NOMO-1 (cell line): Measurements from ENCODE around the gene TOR2A.
"Not testable (repeated sequence)": the region's sequence is repeated elsewhere in the genome, so short reads cannot be mapped to it uniquely, and the experiment has no call there.

Experiments used
- DNase-seq, 2 experiments: peaks; one replicate each; lab custom pipeline; 2025; ENCODE audit not compliant: unreplicated experiment in 2 of 2; lab: John Stamatoyannopoulos, UW

TOR2A gene

DNA sequence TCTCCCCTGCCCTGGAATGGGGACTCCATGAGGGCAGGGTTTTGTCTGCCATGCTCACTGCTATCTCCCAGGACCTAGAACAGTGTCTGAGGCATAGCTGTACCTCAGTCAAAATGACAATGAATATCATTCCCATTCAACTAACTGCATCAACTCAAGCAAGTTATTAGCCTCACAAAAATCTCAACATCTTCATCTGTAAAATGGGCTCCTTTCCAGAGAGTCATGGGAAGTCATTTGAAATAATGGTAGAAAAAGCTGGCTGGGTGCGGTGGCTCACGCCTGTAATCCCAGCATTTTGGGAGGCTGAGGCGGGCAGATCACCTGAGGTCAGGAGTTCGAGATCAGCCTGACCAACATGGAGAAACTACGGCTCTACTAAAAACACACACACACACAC, 34.0 kb upstream of the TOR2A start:
- no peak for DNase-seq

- no peak for DNase-seq
Measured at GRCh38 chr9:127768698-127769097, 33.6 kb upstream of the TOR2A start.

DNA sequence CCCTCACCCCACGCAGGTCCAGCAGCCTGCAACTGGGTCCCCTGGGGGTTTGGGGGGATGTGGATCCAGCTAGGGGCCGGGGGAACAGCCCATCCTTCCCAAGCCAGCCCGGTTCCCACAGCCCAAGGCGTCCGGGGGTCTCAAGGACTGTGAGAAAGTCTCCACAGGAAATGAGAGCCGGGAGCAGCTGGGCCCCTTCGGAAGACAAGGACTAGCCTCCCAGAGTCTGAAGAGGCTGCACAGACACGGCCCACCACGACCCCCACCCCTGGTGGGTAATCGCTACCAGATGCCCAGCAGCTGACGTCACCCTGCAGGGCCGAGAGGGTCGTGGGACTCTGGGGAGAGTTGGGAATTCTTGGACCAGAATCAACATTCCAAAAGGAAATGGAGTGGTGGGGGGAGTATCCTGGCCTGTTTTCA, 32.8 kb upstream of the TOR2A start:
- DNase-seq = no peak

DNA sequence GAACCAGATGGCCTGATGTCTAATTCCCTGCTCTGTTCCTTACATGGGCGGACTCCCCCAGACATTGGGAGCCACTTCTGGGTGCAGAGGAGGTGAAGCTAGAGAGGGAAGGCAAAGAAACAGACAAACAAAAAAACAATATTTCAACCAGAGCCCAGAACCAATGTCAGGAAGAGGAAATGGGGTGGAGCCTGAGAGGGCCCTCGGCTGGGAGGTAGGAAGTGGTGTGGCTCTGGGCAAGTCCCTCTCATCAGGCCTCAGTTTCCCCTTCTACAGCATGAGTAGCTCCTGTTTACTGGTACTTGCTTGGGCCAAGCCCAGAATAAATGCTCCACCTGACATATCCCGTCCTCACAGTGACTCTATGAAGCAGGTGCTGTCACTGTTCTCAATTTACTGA, 32.3 kb upstream of the TOR2A start:
- no peak for DNase-seq

GRCh38 chr9:127765418-127765817, 30.3 kb upstream of the TOR2A start:
- DNase-seq = no peak

- no peak for DNase-seq
Measured at GRCh38 chr9:127763918-127764384, 28.9 kb upstream of the TOR2A start.

- no peak for DNase-seq
Measured at GRCh38 chr9:127762111-127762676, 27.1 kb upstream of the TOR2A start.

DNA sequence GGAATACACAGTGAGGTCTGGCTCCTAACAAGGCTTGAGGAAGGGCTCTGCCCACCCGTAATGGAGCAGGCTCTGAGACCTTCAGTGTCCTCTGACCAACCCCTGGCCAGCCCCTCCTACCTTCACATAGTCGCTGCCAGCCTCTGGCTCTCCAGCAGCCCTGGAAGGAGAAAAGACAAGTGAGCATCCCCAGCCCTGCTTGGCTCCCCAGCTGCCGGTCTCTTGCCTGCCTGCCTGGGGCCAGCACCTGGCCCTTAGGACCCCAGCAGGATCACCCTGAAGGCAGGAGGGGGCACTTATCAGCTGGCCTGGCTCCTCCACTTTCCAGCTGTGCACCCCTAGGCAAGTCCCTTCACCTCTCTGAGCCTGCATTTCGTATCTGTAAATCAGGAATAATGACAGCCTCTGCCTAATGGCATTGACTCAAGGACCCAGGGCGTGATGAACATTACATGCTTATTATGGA, 26.4 kb upstream of the TOR2A start:
- no peak for DNase-seq

GRCh38 chr9:127761061-127761460, 26.0 kb upstream of the TOR2A start:
- DNase-seq = no peak

- DNase-seq = no peak
Measured at GRCh38 chr9:127758843-127759242, 23.7 kb upstream of the TOR2A start.

- not testable (repeated sequence) for DNase-seq
Measured at GRCh38 chr9:127756776-127757175, 21.7 kb upstream of the TOR2A start.

DNA sequence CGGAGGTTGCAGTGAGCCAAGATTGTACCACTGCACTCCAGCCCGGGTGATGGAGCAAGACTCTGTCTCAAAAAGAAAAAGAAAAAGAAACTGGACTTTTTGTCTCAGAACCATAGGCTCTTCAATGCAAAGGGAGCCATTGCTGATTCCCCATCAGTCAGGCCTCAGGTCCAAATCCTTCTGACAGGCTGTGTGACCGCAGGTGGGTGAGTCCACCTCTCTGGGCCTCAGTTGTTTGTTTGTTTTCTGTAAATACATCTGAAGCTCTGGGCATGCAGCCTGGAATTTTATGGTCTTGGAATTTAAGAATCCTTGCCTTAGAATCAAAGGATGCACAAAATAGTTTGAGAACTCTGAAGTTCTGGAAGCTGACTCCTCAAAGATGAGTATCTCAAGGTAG, 21.1 kb upstream of the TOR2A start:
- no peak for DNase-seq

DNA sequence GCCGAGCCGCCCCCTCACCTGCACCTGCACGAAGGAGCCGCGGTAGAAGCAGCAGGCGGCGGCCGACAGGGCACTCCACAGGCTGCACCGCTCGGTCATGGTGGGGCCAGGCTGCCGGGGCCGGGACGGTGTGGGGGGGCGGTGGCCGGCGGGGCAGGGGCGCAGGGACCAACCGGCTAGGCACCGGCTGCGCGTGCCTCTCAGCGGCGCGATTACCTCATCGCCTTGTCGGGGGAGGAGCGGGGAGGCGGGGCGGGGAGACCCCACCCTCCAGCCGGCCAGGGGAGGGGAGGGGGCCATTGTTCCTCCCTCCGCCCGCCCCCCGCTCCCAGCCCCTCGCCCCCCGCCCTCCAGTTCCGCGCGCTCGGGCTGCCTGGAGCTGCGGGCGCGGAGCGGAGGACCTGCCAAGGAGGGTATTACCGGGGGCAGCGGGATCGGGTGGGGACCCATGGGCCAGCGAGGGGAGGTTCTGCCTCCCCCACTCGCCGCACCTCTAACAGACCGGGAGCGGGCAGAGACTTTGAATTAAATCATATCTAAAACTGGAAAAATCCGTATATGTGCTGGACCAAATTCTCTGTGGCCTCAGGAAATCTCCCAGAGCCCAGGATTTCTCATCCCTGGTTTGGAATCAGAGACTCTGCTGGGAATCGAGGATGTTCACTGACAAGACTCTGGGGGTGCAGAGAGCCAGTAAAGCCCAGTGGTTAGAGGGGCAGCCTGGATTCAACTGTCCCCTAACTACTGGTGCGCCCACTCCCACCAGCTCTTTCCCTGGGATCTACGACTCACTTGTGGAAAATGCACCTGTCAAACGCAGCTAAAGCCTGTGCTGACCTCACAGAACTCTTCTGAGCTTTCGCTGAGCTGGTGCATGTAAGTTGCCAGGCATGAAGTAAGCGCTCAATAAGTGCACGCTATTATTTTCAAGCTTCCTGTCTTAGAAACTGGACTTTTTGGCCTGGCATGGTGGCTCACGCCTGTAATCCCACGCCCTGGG, 20.3 kb upstream of the TOR2A start:
- DNase-seq = no peak

- DNase-seq = no peak
Measured at GRCh38 chr9:127754099-127755060, 19.3 kb upstream of the TOR2A start.

DNA sequence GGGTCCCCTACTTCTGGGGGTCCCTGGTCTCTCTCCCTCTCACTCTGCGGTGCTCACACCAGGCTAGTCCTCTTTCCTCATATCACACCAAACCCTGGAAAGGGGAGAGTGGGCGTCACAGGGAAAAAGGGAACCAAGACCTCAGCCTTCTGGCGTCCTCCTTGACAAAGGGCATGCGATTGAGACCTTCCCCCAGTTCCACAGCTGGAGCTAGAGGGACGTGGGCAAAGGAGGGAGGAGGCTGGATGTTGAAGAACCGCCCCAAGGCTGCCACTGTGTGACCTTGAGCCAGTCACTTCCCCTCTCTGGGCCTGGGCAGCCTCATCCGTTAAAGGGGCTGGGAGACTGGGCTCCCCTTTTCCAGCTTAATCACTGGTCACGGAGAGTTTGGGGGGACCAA, 18.5 kb upstream of the TOR2A start:
- DNase-seq = no peak

DNA sequence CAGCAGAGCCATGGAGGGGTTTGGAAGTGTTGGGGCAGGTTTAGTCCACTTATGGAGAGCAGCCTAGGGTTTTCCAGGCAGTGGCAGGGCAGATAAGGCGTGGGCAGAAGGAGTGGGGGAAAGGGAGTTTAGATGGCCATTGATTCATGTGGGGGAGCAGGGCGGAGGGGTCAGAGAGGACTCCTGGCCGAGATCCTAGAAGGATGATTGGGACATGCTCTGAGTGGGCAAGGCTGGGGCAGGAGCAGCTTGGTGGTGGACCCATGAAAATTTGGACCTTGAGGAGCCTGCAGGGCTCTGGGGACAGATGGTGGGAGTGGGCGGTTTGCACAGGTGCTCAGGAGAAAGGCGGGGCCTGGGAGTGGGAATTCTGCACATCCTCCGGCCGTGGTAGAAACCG, 18.1 kb upstream of the TOR2A start:
- no peak for DNase-seq

GRCh38 chr9:127751269-127752054, 16.4 kb upstream of the TOR2A start:
- DNase-seq = no peak

- DNase-seq = no peak
Measured at GRCh38 chr9:127749090-127749787, 14.1 kb upstream of the TOR2A start.

DNA sequence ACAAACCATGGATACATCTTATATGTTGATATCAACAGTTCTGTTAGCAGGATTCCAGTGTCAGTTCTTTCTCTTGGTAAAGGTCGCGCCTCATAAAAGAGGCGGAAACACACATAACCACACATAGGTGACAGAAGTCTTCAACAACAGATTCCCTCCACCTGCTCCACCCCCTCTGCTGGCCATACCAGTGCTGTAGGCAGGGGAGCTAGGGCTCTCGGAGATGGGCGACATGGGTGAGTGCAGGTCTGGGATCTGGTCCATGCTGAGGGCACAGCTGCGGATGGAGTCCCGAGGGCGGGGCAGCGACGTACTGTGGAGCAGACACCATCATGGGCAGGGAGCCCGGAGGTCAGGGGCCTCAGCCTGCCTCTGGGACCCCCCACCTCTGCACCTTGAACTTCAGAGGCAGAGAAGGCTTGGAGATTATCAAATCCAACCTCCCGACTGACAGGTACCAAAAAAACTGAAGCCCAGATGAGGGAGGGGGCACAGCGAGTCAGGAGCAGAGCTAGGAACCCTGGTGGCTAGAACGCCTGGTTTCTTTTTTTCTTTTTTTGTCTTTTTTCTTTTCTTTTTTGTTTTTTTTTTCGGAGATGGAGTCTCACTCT, 12.0 kb upstream of the TOR2A start:
- no peak for DNase-seq
